COLO668 (cell line): Measurements from ENCODE around the gene GABRG3.

ENCODE experiments used
- DNase-seq: peaks from one replicate; lab custom pipeline; 2025; ENCODE audit not compliant: unreplicated experiment; lab: John Stamatoyannopoulos, UW

Gene GABRG3

DNA sequence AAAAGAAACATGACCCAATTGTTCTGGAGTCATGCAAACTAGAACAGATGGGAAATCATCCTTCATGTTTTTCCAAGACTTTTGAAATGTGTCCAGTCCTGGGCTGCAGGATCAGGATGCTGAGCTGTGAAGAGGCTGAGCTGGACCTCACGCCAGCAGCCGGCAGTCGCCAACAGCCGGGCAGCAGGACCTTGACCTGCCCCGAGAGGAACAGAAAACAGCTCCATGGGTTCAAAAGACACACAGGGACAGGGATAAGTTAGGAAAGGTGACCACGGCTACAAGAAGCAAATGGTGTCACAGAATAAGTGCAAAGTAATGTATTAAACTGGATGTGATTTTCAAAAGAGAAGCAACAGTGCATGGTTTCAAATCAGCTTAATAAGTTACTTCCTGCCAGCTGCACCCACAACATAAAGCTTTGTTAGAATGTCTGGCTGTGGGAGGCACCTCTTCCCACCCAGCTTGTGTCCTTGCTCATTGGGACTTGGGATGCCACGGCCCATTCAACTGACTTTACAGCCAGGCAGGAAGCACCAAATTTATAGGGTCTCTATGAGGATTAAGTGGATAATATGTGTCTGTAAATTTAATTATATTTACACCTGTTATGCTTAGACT is 266.4 kb downstream of the GABRG3 start:
- no peak for DNase-seq

DNA sequence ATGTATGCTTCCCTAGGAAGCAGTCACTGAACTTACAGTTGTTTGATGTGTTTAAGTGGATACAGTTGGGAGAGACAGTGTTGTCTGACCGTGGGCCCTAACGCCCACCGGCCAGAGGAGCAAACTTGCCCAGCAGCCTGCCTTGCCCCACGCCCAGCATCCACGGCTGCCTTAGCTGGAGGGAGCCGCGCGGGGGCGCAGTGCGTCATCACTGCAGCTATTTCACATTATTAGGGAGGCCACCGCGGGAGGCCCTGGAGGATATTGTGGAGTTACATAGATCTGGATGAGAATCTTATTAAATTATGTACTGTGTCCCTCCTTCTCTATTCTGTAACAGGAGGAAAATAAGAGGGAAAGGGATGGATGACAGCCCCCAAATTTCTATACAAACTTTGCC is 267.2 kb downstream of the GABRG3 start:
- no peak for DNase-seq

DNA sequence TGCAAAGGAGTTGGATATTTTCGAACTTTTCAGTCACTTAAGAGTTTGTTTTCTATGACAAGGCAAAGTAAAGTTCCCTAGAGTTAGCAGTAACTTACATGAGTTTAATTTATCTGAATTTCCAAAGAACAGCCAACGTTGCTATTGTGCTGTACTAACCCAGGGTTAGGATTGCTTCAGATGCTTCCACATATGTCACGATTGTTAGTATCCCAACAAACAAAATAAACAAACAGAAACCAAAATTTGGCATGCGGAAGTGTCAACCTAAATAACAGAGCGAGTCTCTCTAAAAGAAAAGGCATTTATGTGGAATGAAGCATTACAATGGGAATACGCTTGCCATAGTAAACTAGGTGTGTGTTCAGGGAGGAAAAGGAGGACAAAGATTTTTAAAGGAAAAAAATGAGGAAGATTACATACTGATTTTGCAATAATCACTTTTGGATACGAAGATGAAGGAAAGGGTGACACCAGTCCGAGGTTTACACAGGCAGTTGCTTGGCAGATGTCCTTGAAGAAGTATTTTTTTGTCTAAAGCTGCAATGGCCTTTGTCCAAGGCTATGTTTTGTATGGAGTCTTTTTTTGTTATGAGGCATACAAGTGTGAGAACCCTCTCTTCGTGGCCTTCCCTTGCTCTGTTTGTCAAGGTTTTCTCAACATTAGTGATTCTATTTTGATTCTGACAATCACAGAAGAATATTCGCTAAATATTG is 267.9 kb downstream of the GABRG3 start:
- DNase-seq = no peak

DNA sequence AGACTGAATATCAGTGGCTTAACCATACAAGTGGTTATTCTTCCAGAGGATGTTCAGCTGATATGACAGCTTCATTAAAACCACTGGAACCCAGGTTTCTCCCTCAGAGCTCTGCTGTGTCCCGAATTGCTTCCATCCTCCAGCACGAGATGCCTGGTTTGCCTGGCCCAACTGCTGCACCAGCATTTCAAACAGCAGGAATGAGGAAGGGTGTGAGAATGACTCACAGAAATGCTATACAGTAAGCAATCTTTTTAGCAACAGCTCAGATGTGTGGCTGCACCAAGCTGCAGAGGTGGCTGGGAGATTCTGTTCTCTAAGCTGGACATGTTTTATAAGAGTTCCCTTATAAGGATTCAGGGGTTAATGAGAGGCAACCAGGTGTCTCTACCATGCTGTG is 271.0 kb downstream of the GABRG3 start:
- no peak for DNase-seq

DNA sequence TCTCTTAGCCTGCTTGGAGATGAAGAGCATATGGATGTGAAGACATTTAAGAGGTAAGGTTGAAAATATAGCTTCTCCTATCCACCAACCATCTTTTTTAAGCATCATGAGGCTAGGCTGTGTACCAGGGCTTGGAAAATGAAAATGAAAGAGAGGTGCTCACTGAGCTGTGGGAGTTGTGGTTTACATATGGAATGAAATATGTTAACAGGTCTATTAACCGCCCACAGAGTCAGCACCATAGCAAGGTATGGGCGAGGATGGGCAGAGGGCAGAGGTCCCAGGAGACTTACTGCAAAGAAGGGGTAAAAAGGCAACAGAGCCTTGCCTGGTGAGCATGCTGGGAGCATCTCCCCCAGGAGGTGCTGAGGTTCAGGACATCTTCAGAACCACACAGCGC is 273.1 kb downstream of the GABRG3 start:
- DNase-seq = no peak

DNA sequence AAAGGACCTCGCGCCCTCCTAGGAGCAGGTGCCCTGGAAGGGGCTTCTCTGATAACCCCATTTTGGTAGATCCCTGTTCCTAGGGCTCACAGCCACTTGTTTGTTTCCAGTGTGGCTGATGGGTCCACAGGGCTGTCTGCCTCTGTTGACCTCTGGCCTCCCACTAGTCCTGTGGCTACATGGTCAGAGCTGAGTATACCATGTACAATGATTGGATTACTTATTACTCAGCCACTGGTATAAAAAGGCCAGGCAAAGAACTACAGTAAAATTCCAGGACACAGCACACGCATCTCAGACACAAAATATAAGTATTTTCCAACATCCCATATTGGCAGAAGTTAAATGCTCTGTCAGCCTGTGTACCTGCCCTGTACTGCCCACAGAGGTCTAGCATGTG is 277.3 kb downstream of the GABRG3 start:
- no peak for DNase-seq

DNA sequence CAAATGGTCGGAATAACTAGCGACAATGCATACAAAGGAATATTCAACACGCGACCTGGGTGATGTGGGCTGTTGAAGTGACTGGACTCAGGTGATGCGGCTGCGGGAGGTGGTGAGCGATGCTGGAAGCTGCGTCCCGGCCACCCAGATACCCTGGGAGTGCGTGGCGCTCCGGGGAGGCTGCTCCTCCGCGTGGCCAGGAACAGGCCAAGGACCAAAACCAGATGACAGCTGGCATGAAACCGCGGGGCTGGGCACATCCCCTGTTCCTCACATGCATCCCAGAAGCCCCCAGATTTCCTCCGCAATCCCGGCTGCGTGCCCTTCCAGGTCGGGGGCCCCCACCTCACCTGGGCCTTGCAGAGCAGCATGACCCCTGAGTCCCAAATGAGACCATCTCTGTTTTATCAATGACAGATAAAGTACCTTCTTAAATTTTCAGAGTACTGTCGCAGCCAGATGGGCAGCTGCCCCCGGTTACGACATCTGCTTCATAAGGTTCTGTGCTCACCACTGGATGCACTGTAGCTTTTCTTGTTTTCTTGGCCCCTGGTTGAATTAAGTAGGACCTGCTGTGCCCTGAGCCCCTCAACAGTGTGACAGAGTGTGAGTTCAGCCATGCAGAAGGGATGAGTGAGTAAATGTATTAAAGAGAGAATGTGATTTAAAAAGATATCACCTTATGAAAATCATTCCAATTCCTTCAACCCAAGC is 278.2 kb downstream of the GABRG3 start:
- no peak for DNase-seq

DNA sequence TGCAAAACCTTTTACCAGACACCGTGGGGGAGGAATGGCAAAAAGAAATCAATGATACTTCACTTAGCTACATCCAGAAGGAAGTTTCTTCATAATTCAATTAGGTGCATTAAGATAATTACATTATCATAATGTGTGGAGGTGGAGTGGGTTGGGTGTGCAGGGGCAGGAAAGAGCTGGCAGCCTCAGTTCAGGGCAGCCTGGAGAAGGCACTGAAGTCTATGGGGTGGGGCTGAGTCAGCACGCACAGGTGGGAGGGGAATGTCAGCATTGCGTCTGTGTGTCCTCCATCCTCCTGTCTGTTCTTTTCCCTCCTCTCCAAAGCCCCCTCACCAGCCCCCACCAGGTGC is 278.8 kb downstream of the GABRG3 start:
- no peak for DNase-seq

DNA sequence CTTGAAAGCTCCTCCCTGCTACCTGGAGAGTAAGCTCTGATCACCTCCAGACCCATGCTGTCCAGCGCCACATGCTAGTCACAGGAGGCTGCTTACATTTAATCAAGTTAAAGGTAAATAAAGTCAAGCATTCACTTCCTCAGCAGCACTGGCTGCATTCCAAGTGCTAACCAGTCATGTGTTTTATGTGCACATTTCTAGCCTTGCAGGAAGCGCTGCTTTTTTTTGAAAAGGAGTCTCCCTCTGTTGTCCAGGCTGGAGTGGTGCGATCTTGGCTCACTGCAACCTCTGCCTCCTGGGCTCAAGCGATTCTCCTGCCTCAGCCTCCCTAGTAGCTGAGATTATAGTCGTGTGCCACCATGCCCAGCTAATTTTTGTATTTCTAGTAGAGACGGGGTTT is 279.2 kb downstream of the GABRG3 start:
- DNase-seq = peak; percentile 83

DNA sequence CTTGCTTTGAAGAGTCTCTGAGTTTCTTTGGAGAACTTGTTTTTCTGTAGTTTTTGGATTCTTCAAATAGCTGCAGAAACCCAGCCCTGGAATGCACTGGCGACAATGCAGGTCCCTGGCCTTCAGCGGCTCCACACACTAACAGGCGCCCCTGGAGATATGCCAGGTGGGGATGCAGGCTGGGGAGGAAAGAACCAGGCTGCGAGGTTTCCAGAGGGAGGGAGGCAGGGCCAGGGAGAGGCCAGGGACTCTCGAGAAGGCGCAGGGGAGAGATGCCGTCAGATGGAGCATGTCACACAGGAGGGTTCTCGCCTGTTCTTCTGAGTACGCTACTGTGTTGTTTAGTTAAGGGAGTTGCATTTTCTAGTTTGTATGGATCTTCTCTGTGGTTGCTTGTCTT is 283.1 kb downstream of the GABRG3 start:
- no peak for DNase-seq

DNA sequence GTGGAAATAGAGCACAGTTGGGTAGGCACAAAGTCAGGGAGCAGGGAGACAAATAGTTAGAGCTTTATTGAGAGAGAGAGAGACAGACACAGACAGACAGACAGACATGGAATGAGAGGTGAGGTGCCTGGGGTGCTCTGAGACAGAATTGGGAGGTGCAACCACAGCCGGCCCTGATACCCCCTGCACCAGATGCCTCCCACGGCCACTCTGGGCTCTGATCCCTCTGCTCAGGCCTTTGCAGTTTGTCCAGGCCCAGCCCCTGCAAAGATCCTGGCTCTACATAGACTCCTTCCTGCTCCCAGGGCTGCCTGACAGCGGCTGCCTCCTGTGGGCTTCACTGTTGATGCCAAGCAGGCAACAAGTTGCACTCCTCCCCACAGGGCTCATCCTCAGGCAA is 283.8 kb downstream of the GABRG3 start:
- no peak for DNase-seq

DNA sequence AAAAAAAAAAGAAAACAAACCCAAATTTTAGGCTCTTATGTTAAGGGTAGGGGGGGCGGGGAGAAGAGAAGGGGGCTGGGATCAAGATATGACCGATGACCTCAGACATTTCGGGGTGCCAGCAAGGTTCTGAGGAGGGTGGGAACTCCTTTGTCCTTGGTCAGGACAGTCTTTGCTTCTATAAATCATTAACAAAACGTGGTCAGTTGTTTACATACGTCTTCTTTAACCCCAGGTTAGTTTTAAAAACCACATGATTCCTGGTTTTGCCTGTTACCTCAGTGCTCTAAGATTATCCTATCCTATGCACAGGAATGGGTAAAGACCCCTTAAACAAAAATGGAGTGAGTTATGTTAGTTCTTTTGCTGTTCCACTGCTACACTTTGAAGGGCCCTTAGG is 285.5 kb downstream of the GABRG3 start:
- DNase-seq = no peak

DNA sequence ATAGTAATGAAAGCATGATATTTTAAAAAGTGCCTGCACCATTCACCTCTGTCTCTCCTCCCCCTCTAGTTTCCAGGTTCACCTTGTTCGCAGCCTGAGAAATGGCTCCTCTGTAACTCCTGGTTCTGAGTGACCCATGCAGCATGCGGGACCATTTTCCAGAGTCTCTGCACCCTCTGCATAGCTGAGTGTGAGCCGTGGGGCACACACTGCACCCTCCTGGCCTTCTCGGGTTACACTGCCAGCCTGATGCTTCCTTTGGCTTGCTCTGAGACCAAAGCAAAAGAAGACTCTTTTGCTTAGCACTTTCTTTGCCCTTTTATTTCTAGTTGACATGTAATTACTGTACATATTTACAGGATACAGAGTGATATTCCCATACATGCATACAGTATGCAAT is 287.3 kb downstream of the GABRG3 start:
- DNase-seq = peak; percentile 32

DNA sequence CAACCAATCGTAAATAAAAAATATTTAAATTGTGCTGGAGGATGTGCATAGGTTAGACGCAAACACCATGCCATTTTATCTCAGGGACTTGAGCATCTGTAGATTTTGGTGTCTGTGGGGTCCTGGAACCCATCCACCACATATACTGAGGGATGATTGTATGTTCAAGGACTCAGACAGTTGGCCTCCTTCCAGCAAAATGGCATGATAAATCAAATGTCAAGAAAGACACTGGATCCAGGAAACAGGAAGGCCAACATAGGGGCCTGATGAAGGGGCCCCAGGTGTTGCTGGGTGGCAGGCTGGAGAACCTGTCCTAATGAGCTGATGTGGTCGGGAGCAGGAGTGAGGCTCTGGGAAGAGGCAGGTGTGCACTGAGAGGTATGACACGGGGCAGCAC is 289.5 kb downstream of the GABRG3 start:
- peak; percentile 89 for DNase-seq

DNA sequence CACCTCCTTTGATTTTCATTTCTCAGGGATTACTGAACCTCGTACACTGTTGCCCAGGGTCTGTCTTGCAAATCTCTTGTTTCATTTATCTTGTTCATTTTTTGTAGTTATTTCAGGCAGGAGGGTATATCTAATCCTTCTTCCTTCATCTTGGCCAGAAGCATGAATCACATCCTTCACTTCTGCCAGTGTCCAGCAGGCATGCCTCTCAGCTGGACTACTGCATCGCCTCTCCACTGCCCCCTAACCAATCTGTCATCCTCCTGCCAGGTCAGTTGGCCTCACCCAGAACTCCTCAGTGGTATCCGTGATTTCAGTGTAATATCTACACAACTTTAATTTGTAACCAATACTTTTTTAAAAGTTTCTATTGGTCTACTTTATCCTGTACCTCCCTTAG is 297.9 kb downstream of the GABRG3 start:
- DNase-seq = no peak

DNA sequence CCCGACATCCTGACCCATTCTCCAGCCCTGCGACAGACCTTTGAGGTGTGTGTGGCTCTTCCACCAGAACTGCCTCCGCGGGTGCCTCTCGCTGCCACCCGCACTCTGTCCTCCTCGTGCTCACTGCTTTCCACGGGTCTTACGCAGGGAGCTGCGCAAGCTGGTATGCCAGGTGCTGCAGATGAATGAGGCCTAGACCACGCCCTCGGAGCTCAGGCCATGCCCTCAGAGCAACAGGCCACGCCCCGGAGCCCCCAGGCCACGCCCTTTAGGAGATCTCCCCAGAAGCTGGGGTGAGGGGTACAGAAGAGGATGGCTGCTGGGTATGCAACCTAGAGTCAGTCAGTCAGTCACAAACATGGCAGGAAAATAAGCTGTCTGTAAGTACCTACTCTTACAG is 300.3 kb downstream of the GABRG3 start:
- peak; percentile 98 for DNase-seq

DNA sequence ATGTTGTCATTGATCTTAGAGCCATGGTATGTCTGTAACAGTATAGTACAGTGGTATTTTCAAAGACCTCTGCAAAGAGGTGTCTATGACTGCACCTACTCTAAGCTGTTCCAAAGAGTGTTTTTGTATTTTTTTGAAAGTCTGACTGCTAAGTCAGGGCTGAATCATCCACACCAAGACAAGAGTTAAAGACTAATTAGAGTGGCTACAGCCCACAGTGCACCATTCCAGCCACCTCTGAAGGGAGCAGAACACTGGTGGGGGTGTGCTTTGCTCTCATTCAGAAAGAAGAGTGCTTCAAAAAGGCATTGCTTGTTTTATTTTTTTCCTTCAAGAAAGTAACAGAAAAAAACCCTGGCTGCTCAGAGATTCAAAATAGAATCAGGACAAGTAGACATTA is 301.4 kb downstream of the GABRG3 start:
- no peak for DNase-seq

DNA sequence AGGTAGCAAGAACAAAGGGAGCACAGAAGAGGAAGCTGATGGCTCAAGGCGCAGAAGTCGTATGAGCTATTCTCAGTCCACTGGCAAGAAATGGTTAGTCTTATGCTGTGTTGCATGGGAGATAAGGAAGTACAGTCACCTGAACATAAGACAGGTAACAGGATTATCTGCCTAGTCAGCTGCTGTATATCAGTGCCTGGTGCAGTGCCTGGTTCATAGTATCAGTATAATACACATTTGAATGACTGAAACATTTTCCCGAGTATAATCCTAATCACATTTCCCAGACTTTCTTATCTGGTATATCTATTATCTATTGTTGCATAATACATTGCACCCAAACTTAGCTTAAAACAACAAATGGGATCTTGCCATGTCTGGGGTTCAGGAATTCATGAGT is 302.5 kb downstream of the GABRG3 start:
- no peak for DNase-seq

DNA sequence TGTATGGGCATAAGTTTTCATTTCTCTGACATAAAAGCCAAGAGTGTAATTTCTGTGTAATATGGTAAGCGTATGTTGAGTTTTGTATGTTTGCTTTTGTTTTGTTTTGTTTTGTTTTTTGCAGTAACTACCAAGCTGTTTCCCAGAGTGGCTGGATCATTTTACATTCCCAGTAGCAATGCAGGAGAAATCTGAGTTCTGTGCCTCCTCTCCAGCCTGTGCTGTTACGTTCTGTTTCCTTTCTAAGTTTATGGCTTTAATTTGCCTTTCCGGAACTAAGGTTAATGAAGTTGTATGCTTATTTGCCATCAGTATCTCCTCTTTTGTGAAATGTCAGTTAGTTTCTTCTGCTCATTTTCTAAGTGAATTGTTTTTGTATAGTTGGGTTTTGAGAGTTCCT is 307.8 kb downstream of the GABRG3 start:
- no peak for DNase-seq

DNA sequence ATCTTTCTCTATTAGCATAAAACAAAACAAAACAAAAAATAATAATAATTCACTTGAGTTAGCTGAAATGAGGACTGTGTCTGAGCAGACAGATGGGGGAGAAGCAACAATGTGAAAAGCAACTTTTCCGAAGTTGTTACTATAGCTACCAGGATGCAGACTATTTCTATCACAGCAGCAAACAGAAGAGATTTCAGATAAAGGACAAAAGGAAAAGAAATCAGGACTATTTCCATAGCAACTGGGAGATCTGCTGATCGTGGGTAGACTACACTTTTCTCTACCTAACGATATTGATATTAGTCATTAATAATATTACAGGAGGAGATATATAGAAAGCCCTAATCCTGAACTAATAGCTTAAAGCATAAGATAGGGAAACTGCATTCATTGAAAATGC is 321.7 kb downstream of the GABRG3 start:
- DNase-seq = no peak

DNA sequence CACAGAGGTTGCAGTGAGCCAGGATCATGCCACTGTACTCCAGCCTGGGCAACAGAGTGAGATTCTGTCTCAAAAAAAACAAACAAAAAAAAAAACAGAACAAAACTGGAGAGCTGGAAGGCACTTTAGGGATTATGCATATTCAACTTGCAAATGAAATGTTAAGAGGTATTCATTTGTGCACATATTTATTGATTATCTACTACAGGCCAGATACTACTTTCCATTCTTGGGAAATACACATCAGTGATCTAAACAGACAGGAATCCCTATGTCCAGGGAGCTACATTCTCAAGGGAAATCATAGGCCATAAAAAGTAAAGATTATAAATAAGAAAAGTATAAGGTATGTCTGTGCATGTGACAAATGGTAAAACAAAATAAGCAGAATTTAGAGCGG is 322.6 kb downstream of the GABRG3 start:
- DNase-seq = no peak

DNA sequence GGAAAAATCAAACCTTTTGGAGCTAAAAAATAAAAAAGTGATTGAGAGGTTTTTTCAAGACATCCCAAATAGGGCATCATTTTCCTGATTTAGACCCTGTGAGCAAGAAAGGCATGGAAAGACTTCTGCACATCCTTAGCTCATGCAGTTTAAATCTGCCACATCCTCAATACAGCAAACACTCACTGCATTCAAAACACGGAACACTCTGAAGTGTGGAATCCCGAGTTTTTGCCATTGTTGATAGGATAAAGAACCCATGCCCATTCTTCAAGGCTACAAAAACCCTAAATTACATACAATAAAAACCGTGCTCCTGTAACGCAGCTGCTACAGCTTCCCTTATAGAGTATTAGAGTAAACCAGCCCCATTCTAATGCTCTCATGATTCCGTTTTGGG is 346.8 kb downstream of the GABRG3 start:
- DNase-seq = no peak

DNA sequence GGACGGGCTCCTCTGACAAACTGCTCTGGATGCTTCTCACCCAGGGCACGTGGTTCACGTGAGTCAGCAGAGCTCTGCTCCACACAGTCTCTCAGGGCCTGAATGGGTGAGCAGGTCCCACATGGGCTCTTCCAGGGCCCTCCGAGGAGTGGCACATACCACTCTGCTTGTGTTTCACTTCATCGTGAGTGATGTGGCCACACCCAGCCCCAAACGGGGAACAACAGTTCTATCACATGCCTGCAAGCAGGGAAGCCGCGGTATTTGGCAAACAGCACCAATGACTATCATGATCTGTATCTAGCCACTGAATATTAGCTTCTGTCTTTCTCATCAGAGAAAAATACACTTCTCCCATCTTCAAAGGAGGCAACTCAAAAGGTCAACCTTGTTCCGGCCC is 352.8 kb downstream of the GABRG3 start:
- DNase-seq = no peak
